Osteocyte (in vitro differentiated cells): ENCODE results near the gene PIK3R2. TPM values are rescaled to one million over a fixed set of nuclear protein-coding genes. Genes with fewer than 3 reads are reported as not detected.

Source experiments
- DNase-seq: peaks from one replicate; pipeline ENCODE4 v3.0.0; 2021; ENCODE audit warnings: mixed read lengths; ENCODE audit not compliant: unreplicated experiment; ENCODE audit errors: extremely low spot score
- H3K27ac Mint-ChIP-seq: one replicate; pipeline ENCODE4 v1.8.0; 2021; ENCODE audit warnings: mild to moderate bottlenecking, mixed read lengths; ENCODE audit not compliant: unreplicated experiment
- H3K27me3 Mint-ChIP-seq: one replicate; pipeline ENCODE4 v1.8.0; 2021; ENCODE audit warnings: mixed read lengths; ENCODE audit not compliant: unreplicated experiment
- H3K36me3 Mint-ChIP-seq: one replicate; pipeline ENCODE4 v1.8.0; 2021; ENCODE audit warnings: mixed read lengths; ENCODE audit not compliant: unreplicated experiment
- H3K4me1 Mint-ChIP-seq: one replicate; pipeline ENCODE4 v1.8.0; 2021; ENCODE audit warnings: mixed read lengths; ENCODE audit not compliant: unreplicated experiment
- H3K4me3 Mint-ChIP-seq: one replicate; pipeline ENCODE4 v1.8.0; 2021; ENCODE audit warnings: mild to moderate bottlenecking, moderate library complexity, mixed read lengths; ENCODE audit not compliant: unreplicated experiment
- H3K9me3 Mint-ChIP-seq: one replicate; pipeline ENCODE4 v1.8.0; 2021; ENCODE audit warnings: mixed read lengths; ENCODE audit not compliant: unreplicated experiment
- CTCF ChIP-seq: fragments of 200-600 bp; sonication (generic); IDR thresholded peaks from 2 replicates; pipeline ENCODE4 v1.5.0; 2021; ENCODE audit warnings: antibody characterized with exemption, mild to moderate bottlenecking, moderate library complexity
- total RNA-seq: library from RNA; stranded (reverse); gene quantifications from 2 replicates; pipeline ENCODE4 v1.2.1, GENCODE V29; 2021

Gene PIK3R2
- total RNA-seq, 1 donor from 2014 or later: 68.1 TPM

DNA sequence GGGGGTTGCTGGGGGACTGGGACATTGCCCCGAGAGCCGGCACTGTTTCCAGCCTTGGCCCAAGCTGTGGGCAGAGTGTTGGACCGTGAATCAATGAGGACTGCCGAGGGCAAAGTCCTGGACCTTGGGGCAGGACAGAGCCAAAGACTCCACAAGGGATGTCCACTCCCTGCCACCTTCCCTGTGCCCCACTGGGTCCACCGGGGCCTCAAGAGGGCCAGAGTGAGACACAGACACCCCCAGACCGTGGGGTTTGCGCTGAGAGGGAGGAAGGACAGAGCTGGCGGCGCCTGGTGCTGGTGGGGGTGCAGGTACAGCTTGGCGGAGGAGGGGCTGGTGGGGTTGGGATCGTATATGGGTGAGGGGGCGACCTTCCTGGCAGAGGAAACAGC lies 43.6 kb upstream of the PIK3R2 start:
- H3K4me1 Mint-ChIP-seq: peaks cover 19% of the 10 kb centered on the region
- peak overlapping the region; percentile 24 for H3K27ac Mint-ChIP-seq
- H3K27me3 Mint-ChIP-seq: peaks cover 6% of the 10 kb centered on the region
- no peaks in the 10 kb centered on the region for H3K36me3 Mint-ChIP-seq
- no peak for DNase-seq
- TF ChIP-seq CTCF: no peak
- no peaks in the 10 kb centered on the region for H3K9me3 Mint-ChIP-seq
- H3K4me3 Mint-ChIP-seq: peak overlapping the region; percentile 53

DNA sequence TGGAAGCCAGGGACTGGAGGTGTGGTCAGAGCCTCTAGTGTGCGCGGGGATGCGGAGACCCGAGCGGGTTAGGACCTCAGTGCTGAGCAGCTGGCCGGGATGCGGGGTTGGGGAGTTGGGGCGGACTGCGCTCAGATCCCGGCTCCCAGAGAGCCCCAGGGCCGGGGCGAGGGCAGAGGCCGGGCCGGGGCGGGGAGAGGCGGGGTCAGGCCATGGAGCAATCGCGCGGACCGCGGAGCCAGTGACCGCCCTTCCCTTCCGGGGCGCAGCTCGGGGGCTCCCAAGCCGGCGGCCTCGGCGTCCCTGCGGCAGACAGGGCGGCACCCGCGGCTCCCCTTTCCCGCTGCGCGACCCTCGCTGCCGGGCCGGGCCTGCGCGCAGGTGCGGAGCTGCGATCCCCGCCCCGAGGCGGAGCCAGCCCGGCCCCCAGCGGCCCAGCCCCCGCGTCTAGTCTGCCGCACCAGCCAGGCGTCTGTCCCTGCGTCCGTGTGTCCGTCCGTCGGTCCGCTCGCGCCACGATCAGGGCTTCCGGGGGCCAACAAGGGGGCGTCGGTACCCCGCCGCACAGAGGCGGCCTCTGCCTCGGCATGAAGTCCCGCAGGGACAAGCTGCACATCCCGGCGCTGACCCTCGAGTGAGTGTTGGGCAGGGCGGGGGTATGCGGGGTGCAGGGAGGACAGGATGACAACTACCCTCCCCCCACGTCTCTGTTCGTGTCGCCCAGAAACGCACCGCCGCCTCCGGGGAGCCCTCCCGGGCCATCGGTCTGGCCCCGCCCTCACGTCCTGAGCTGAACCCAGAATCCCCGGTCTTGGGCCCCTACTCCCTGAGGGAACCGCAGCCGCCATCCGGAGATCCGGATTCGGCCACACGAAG lies 43.0 kb upstream of the PIK3R2 start:
- TF ChIP-seq CTCF: no peak
- H3K36me3 Mint-ChIP-seq: no peaks in the 10 kb centered on the region
- H3K4me1 Mint-ChIP-seq: peaks cover 12% of the 10 kb centered on the region
- H3K27me3 Mint-ChIP-seq: peaks cover 6% of the 10 kb centered on the region
- peak overlapping the region; percentile 70 for H3K4me3 Mint-ChIP-seq
- H3K27ac Mint-ChIP-seq: peak overlapping the region; percentile 24
- DNase-seq: no peak
- H3K9me3 Mint-ChIP-seq: no peaks in the 10 kb centered on the region

- no peaks in the 10 kb centered on the region for H3K36me3 Mint-ChIP-seq
- H3K27me3 Mint-ChIP-seq: peaks cover 6% of the 10 kb centered on the region
- H3K4me3 Mint-ChIP-seq: peak overlapping the region; percentile 70
- no peak for TF ChIP-seq CTCF
- no peaks in the 10 kb centered on the region for H3K9me3 Mint-ChIP-seq
- H3K27ac Mint-ChIP-seq: no peak overlapping the region
- H3K4me1 Mint-ChIP-seq: peaks cover 12% of the 10 kb centered on the region
- DNase-seq: no peak
Observed at GRCh38 chr19:18110609-18111232, 42.2 kb upstream of the PIK3R2 start.

DNA sequence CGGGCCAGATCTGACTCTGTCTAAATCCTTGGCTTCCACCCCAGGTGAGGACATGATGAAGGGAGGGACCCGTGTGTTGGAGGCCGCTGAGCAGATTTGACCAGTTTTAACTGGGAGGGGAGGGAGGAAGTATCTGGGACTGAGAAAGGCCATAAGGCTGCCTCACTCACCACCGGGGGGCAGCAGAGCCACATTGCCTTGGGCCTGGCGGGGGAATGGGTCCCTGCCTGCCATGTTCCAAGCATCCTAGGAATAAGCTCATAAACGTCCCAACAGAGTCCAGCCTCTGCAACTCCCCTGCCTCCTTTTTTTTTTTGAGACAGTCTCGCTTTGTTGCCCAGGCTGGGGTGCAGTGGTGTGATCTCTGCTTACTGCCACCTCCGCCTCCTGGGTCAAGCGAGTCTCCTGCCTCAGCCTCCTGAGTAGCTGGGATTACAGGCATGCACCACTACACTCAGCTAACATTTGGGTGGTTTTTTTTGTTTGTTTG lies 39.9 kb upstream of the PIK3R2 start:
- peak; percentile 95 for DNase-seq
- H3K4me3 Mint-ChIP-seq: no peak overlapping the region
- no peaks in the 10 kb centered on the region for H3K36me3 Mint-ChIP-seq
- peaks cover 16% of the 10 kb centered on the region for H3K4me1 Mint-ChIP-seq
- peak; percentile 90 for TF ChIP-seq CTCF
- peaks cover 6% of the 10 kb centered on the region for H3K27me3 Mint-ChIP-seq
- H3K9me3 Mint-ChIP-seq: no peaks in the 10 kb centered on the region
- H3K27ac Mint-ChIP-seq: no peak overlapping the region

GRCh38 chr19:18113827-18114226 lies 39.1 kb upstream of the PIK3R2 start:
- Mint-ChIP-seq H3K27me3 (peaks cover 4% of the 10 kb centered on the region), H3K27ac (no peak overlapping the region), H3K4me3 (no peak overlapping the region), H3K9me3 (no peaks in the 10 kb centered on the region), H3K36me3 (no peaks in the 10 kb centered on the region), H3K4me1 (peaks cover 20% of the 10 kb centered on the region)
- TF ChIP-seq CTCF: no peak
- no peak for DNase-seq
